ENCODE data around the gene AK1. TPM values are rescaled to one million over a fixed set of nuclear protein-coding genes. Genes with fewer than 3 reads are reported as not detected.

The AK1 gene
- total and polyA plus RNA-seq, 2 of the 8 experiments (the other 6 are each of a cell fraction or from before 2014, with no cell fraction given): 37.9 to 39.2 TPM

- H4K5ac ChIP-seq (ENCODE audit: insufficient read length, low read depth, low read length): no peak overlapping the region
- no peak overlapping the region for H3K23ac ChIP-seq (ENCODE audit: insufficient read length)
- H3K9me3 ChIP-seq (ENCODE audit: insufficient read depth in 2 of 2, low read depth in 1 of 2, low read length in 1 of 2): no peaks in the 10 kb centered on the region
- no peak overlapping the region for H3K4me3 ChIP-seq (ENCODE audit: extremely low read depth in 1 of 4, insufficient read depth in 2 of 4, low read depth in 3 of 4, low read length in 4 of 4)
- no peak overlapping the region for H2AFZ ChIP-seq (ENCODE audit: low read length)
- peaks cover 28 to 46% (median 38%) of the 10 kb centered on the region in 4 experiments for H3K36me3 ChIP-seq (ENCODE audit: control insufficient read depth in 2 of 4, insufficient read depth in 4 of 4, low read length in 3 of 4)
- ChIA-PET POLR2A (ENCODE audit: partially characterized antibody) (interaction anchor here (10.1 kb wide), 1 partner anchor 10 kb away, joined by 91 read pairs; no protein-coding TSS in a partner anchor), CTCF (ENCODE audit: partially characterized antibody) (interaction anchor here (1.4 kb wide), 1 partner anchor 24 kb away, joined by 3 read pairs; no protein-coding TSS in a partner anchor)
- H2AK5ac ChIP-seq (ENCODE audit: low read depth, low read length): no peak overlapping the region
- no peaks in the 10 kb centered on the region for H3K27me3 ChIP-seq (replicated peaks in 1 of 4; ENCODE audit: control insufficient read depth in 3 of 4, extremely low read depth in 1 of 4, insufficient read depth in 3 of 4, low read length in 3 of 4)
- H3K9ac ChIP-seq (replicated peaks in 1 of 4; ENCODE audit: extremely low read depth in 1 of 4, low read depth in 3 of 4, low read length in 3 of 4): no peak overlapping the region
- FAIRE-seq (no peak), DNase-seq (ENCODE audit: low read depth in 1 of 2, low spot score in 2 of 2) (no peak)
- H3K4me2 ChIP-seq (ENCODE audit: insufficient read depth in 1 of 2, low read depth in 2 of 2, low read length in 2 of 2): no peak overlapping the region
- H3K79me2 ChIP-seq (ENCODE audit: control insufficient read depth in 1 of 2, insufficient read depth in 2 of 2, low read length in 2 of 2): peaks cover 0 to 4% of the 10 kb centered on the region in 2 experiments; a peak in 1 of 4 replicates
- no peak overlapping the region for H3K56ac ChIP-seq (replicated peaks; ENCODE audit: insufficient read length, low read depth, low read length)
- no peak overlapping the region for H3K4ac ChIP-seq (replicated peaks; ENCODE audit: insufficient read length, low read depth, low read length)
- no peak overlapping the region for H2BK15ac ChIP-seq (ENCODE audit: low read length)
- no peak overlapping the region for H4K91ac ChIP-seq (replicated peaks; ENCODE audit: insufficient read length, low read length)
- H3K23me2 ChIP-seq (ENCODE audit: low read depth, low read length): peaks cover under 1% of the 10 kb centered on the region; the same call in 1 of the 2 replicates
- H2BK5ac ChIP-seq (ENCODE audit: low read depth, low read length): no peak overlapping the region
- H3K18ac ChIP-seq (ENCODE audit: extremely low read depth, low read length): no peak overlapping the region
- no peak overlapping the region for H3K14ac ChIP-seq (ENCODE audit: insufficient read length)
- H3K4me1 ChIP-seq (replicated peaks in 1 of 4; ENCODE audit: control insufficient read depth in 3 of 4, insufficient read depth in 4 of 4, low read length in 3 of 4): peaks cover 0 to 21% (median 14%) of the 10 kb centered on the region in 4 experiments; a peak in 6 of 7 replicates
- no peak overlapping the region for H2BK20ac ChIP-seq (ENCODE audit: low read length)
- TF ChIP-seq, protein P1, sequence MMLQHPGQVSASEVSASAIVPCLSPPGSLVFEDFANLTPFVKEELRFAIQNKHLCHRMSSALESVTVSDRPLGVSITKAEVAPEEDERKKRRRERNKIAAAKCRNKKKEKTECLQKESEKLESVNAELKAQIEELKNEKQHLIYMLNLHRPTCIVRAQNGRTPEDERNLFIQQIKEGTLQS (IDR thresholded peaks at IDR 0.05; ENCODE audit: insufficient read depth, low read depth, low read length): no peak
- TF ChIP-seq POLR2A (IDR thresholded peaks at IDR 0.05; ENCODE audit: control extremely low read depth in 1 of 2, low read depth in 2 of 2, low read length in 2 of 2) (no peak), FOSL1 (IDR thresholded peaks at IDR 0.05; ENCODE audit: insufficient read depth, low read depth, low read length) (no peak), ZNF274 (IDR thresholded peaks at IDR 0.05; ENCODE audit: borderline replicate concordance, extremely low read depth, low read length) (no peak), GABPA (IDR thresholded peaks at IDR 0.05; ENCODE audit: borderline replicate concordance, insufficient read depth, low read length) (no peak), SP2 (IDR thresholded peaks at IDR 0.05; ENCODE audit: low read length) (no peak), EZH2 (IDR thresholded peaks at IDR 0.05; ENCODE audit: low read depth, low read length, severe bottlenecking) (no peak), BACH1 (IDR thresholded peaks at IDR 0.05; ENCODE audit: low read length) (no peak), JUND (IDR thresholded peaks at IDR 0.05; ENCODE audit: low read length) (no peak), EGR1 (IDR thresholded peaks at IDR 0.05; ENCODE audit: borderline replicate concordance, low read depth, low read length) (no peak), SUZ12 (IDR thresholded peaks at IDR 0.05; ENCODE audit: low read length) (no peak), SIN3A (conservative IDR thresholded peaks at IDR 0.05 in 1 of 2, IDR thresholded peaks at IDR 0.05 in 1 of 2; ENCODE audit: low read depth in 1 of 2, low read length in 2 of 2) (no peak)
- TF ChIP-seq, protein P2, sequence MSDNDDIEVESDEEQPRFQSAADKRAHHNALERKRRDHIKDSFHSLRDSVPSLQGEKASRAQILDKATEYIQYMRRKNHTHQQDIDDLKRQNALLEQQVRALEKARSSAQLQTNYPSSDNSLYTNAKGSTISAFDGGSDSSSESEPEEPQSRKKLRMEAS (IDR thresholded peaks at IDR 0.05): no peak
- 97% methylated on average over 4 of the region's 4 CpGs; no CpG with 5 or more reads in 1 of the 2 experiments for WGBS, 2 experiments (ENCODE audit: extremely low coverage in 1 of 2, insufficient coverage in 1 of 2, insufficient read length in 1 of 2, insufficient replicate concordance in 2 of 2, low coverage in 1 of 2, low lambda C conversion rate in 2 of 2, missing lambda C conversion rate in 1 of 2)
- no peak overlapping the region for H2BK120ac ChIP-seq (replicated peaks; ENCODE audit: low read depth, low read length)
- H4K8ac ChIP-seq (ENCODE audit: extremely low read depth, insufficient read depth, low read length): no peak overlapping the region
- peaks cover 4 to 15% of the 10 kb centered on the region in 2 experiments for H4K20me1 ChIP-seq (replicated peaks in 1 of 2; ENCODE audit: control insufficient read depth in 1 of 2, insufficient read depth in 2 of 2, low read length in 2 of 2)
- no peak overlapping the region for H2BK12ac ChIP-seq (ENCODE audit: low read depth, low read length)
- H3K79me1 ChIP-seq (ENCODE audit: low read depth, low read length): peaks cover 10% of the 10 kb centered on the region
- no peak overlapping the region for H3K27ac ChIP-seq (ENCODE audit: low read depth, low read length)
Measured at GRCh38 chr9:127893392-127893791, 15.9 kb upstream of the AK1 start.

All from H1 (cell line).